ENCODE data around the gene ENDOV. TPM values are rescaled to one million over a fixed set of nuclear protein-coding genes. Genes with fewer than 3 reads are reported as not detected.

The ENDOV gene
- total RNA-seq, 4 donors from 2014 or later: 6.9 to 16.6 (median 8.1) TPM

DNA sequence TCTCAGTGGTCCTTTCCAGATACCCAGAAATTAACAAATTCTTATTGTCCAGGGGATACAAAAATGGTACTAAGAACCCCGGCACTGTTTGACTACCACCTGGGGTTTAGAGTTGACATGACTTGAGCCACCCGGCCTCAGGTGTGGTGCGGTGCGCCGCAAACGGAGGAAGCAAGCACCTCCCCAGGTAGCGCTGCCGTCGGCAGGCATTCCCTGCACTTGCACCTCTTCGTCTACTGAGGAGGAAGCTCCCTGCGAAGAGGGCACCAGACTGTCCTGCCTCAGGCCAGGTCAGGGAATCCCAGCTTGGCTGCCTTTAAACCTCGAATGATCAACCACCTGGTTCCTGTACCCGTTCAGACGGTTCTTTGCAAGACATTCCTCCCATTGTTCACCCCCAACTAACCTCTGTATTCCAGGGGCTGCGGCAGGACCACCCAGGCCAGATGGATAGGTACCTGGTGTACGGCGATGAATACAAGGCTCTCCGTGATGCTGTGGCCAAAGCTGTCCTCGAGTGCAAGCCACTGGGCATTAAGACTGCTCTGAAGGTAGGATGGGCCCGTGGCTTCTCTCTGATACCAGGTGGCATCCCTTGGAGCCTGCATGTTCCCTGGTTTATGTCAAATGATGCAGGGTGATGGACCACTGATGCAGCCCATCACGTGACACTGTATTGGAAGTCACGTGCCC, 40.8 kb upstream of the ENDOV start:
- ATAC-seq (ENCODE audit: low FRiP score): no peak

DNA sequence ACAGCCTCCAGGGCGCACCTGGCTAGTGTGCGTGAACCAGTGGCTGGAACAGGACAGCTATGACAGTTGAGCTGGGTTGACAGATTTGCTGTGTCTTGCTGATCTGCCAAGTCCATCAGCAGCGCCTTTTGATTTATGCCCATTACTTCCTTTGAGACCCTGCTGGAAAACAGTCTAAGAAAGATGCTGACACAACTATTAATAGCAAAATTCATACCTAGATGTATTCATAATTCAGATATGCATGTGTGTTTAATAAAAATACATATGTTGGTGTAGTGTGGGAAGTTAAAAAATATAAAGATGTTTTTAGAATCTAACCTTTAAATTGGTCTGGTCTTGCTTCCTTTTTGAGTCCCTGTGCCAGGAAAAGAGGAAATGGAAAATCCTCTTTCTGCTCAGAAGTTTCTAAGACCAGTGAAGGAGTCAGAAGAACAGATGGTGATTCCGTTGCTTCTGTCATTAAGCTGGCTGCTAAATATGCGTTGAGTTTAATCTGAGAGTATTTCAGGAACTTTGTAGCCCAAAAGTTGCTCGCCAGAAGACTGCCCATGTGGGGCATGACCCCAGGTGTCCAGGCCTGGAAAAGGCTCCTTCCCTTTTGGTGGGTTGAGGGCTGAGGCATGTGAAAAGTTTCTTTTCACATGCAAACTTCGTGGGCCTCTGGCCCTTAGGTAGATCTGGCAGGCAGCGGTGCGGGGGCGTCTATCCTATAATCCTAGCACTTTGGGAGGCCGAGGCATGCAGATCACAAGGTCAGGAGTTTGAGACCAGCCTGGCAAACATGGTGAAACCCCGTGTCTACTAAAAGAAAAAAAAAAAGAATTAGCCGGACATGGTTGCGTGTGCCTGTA, 40.0 kb upstream of the ENDOV start:
- DNase-seq (ENCODE audit: low spot score) (no peak), ATAC-seq (ENCODE audit: low FRiP score) (no peak)
- no peak for TF ChIP-seq CTCF (IDR thresholded peaks at IDR 0.05)

More for the DNA sequence above, 40.8 kb upstream of the ENDOV start:
- DNase-seq (ENCODE audit: low spot score): no peak
- TF ChIP-seq CTCF (IDR thresholded peaks at IDR 0.05): no peak

- no peak for TF ChIP-seq CTCF (IDR thresholded peaks at IDR 0.05)
- DNase-seq (ENCODE audit: low spot score) (no peak), ATAC-seq (ENCODE audit: low FRiP score) (no peak)
These were observed 38.4 kb upstream of the ENDOV start for GRCh38 chr17:80376531-80376930.

- no peak for TF ChIP-seq CTCF (IDR thresholded peaks at IDR 0.05)
- ATAC-seq (ENCODE audit: low FRiP score): no peak
- DNase-seq (ENCODE audit: low spot score): no peak
These were observed 37.2 kb upstream of the ENDOV start for GRCh38 chr17:80377798-80378197.

GRCh38 chr17:80379348-80379747, 35.6 kb upstream of the ENDOV start:
- TF ChIP-seq CTCF (IDR thresholded peaks at IDR 0.05): no peak
- DNase-seq (ENCODE audit: low spot score) (no peak), ATAC-seq (ENCODE audit: low FRiP score) (no peak)

- ATAC-seq (ENCODE audit: low FRiP score): no peak
- no peak for TF ChIP-seq CTCF (IDR thresholded peaks at IDR 0.05)
- DNase-seq (ENCODE audit: low spot score): no peak
These were observed 34.9 kb upstream of the ENDOV start for GRCh38 chr17:80380068-80380467.

Data from omental fat pad (tissue), 4 donors.